Hepatocyte (in vitro differentiated cells): Measurements from ENCODE around the gene TOP3A. TPM values are rescaled to one million over a fixed set of nuclear protein-coding genes. Genes with fewer than 3 reads are reported as not detected.

ENCODE experiments used
- DNase-seq: peaks from one replicate; pipeline ENCODE4 v3.0.0-alpha.2; 2016; ENCODE audit warnings: low spot score
- H2AFZ ChIP-seq: fragments of 200-600 bp; sonication (generic); 2 replicates; pipeline ENCODE4 v1.6.0; 2016; ENCODE audit warnings: antibody characterized with exemption, mild to moderate bottlenecking
- H3K27ac ChIP-seq: fragments of 200-600 bp; sonication (generic); 2 replicates; pipeline ENCODE4 v1.5.1; 2016; ENCODE audit warnings: mild to moderate bottlenecking
- H3K27me3 ChIP-seq: fragments of 200-600 bp; sonication (generic); 2 replicates; pipeline ENCODE4 v1.6.1; 2016
- H3K36me3 ChIP-seq: fragments of 200-600 bp; sonication (generic); replicated peaks from 2 replicates; pipeline ENCODE4 v1.5.1; 2016; ENCODE audit warnings: low read depth; ENCODE audit not compliant: insufficient read depth
- H3K4me1 ChIP-seq: fragments of 200-600 bp; sonication (generic); 2 replicates; pipeline ENCODE4 v1.5.1; 2016; ENCODE audit warnings: mild to moderate bottlenecking, moderate library complexity; ENCODE audit not compliant: insufficient read depth
- H3K4me2 ChIP-seq: fragments of 200-600 bp; sonication (generic); 2 replicates; pipeline ENCODE4 v1.6.0; 2016
- H3K4me3 ChIP-seq: fragments of 200-600 bp; sonication (generic); 2 replicates; pipeline ENCODE4 v1.5.1; 2016; ENCODE audit warnings: mild to moderate bottlenecking
- H3K79me2 ChIP-seq: fragments of 200-600 bp; sonication (generic); 2 replicates; pipeline ENCODE4 v1.6.0; 2017; ENCODE audit warnings: mild to moderate bottlenecking
- H3K9me2 ChIP-seq: fragments of 200-600 bp; sonication (generic); replicated peaks from 2 replicates; pipeline ENCODE4 v1.6.0; 2017; ENCODE audit warnings: mild to moderate bottlenecking; ENCODE audit not compliant: insufficient read depth
- H3K9me3 ChIP-seq: fragments of 200-600 bp; sonication (generic); 2 replicates; pipeline ENCODE4 v1.5.1; 2016; ENCODE audit warnings: low read depth, mild to moderate bottlenecking
- H4K20me1 ChIP-seq: fragments of 200-600 bp; sonication (generic); 2 replicates; pipeline ENCODE4 v1.6.0; 2016; ENCODE audit warnings: mild to moderate bottlenecking; ENCODE audit not compliant: insufficient read depth, poor library complexity, severe bottlenecking
- CTCF ChIP-seq: fragments of 200-600 bp; sonication (generic); IDR thresholded peaks from 2 replicates; pipeline ENCODE4 v1.5.1; 2016; ENCODE audit warnings: antibody characterized with exemption, mild to moderate bottlenecking; ENCODE audit not compliant: poor library complexity
- EZH2 ChIP-seq: fragments of 200-600 bp; sonication (generic); IDR thresholded peaks from 2 replicates; pipeline ENCODE4 v1.6.1; 2016; ENCODE audit warnings: antibody characterized with exemption, mild to moderate bottlenecking, borderline replicate concordance
- EZH2phosphoT487 ChIP-seq: fragments of 200-600 bp; sonication (generic); IDR thresholded peaks from one replicate; pipeline ENCODE4 v1.6.1; 2018; ENCODE audit warnings: antibody characterized with exemption, mild to moderate bottlenecking, low read depth, moderate library complexity; ENCODE audit not compliant: unreplicated experiment, severe bottlenecking
- WGBS: methylation state at CpG from one replicate; pipeline ENCODE4 v1.1.6; 2016; ENCODE audit warnings: low lambda C conversion rate; ENCODE audit errors: missing lambda C conversion rate; 5-methylcytosine and 5-hydroxymethylcytosine counted together
- polyA plus RNA-seq: library from polyadenylated mRNA; unstranded; fragments of >200 nt; fragmentation: Nextera tagmentation; extraction: Ambion mirVana; gene quantifications from 2 replicates; pipeline ENCODE4 v1.2.1, GENCODE V29; 2016
- total RNA-seq: library from RNA; depleted of rRNA; stranded (reverse); fragments of >200 nt; gene quantifications from 2 replicates; pipeline ENCODE4 v1.2.3, GENCODE V29; 2014

The TOP3A gene
- total and polyA plus RNA-seq, 2 experiments from 2014 or later, result 15.5 to 24.3 TPM

GRCh38 chr17:18327556-18327955 lies 12.8 kb upstream of the TOP3A start:
- TF ChIP-seq EZH2phosphoT487 (no peak), CTCF (no peak), EZH2 (no peak)
- H4K20me1 ChIP-seq, result no peaks in the 10 kb centered on the region
- no peak overlapping the region for H3K4me2 ChIP-seq
- H3K4me3 ChIP-seq, result no peak overlapping the region
- no peaks in the 10 kb centered on the region for H3K79me2 ChIP-seq
- H3K4me1 ChIP-seq, result no peaks in the 10 kb centered on the region
- no peaks in the 10 kb centered on the region for H3K36me3 ChIP-seq
- H2AFZ ChIP-seq, result no peak overlapping the region
- H3K9me2 ChIP-seq, result no peaks in the 10 kb centered on the region
- H3K27me3 ChIP-seq, result no peaks in the 10 kb centered on the region
- WGBS, result 96% methylated on average over 10 of the region's 10 CpGs
- no peak for DNase-seq
- H3K27ac ChIP-seq, result no peak overlapping the region
- no peaks in the 10 kb centered on the region for H3K9me3 ChIP-seq

- TF ChIP-seq CTCF, result no peak
- TF ChIP-seq EZH2, result no peak
- no peak for TF ChIP-seq EZH2phosphoT487
- H3K36me3 ChIP-seq, result no peaks in the 10 kb centered on the region
- no peaks in the 10 kb centered on the region for H3K79me2 ChIP-seq
These were observed 12.3 kb upstream of the TOP3A start for GRCh38 chr17:18327093-18327492.

GRCh38 chr17:18326572-18326971 lies 11.8 kb upstream of the TOP3A start:
- Histone ChIP-seq H3K36me3 (no peaks in the 10 kb centered on the region), H3K27me3 (no peaks in the 10 kb centered on the region)
- WGBS, result 98% methylated on average over 6 of the region's 6 CpGs

More at GRCh38 chr17:18327093-18327492, 12.3 kb upstream of the TOP3A start:
- Histone ChIP-seq H3K4me3 (no peak overlapping the region), H3K27ac (no peak overlapping the region), H2AFZ (no peak overlapping the region), H3K4me2 (no peak overlapping the region), H4K20me1 (no peaks in the 10 kb centered on the region), H3K9me2 (no peaks in the 10 kb centered on the region), H3K4me1 (no peaks in the 10 kb centered on the region), H3K9me3 (no peaks in the 10 kb centered on the region), H3K27me3 (no peaks in the 10 kb centered on the region)
- 87% methylated on average over 2 of the region's 2 CpGs for WGBS
- DNase-seq, result no peak

More at GRCh38 chr17:18326572-18326971, 11.8 kb upstream of the TOP3A start:
- H3K79me2 ChIP-seq, result no peaks in the 10 kb centered on the region
- TF ChIP-seq EZH2 (no peak), EZH2phosphoT487 (no peak), CTCF (no peak)
- H3K27ac ChIP-seq, result no peak overlapping the region
- no peak overlapping the region for H3K4me3 ChIP-seq
- no peaks in the 10 kb centered on the region for H3K9me3 ChIP-seq
- no peaks in the 10 kb centered on the region for H3K9me2 ChIP-seq
- H3K4me1 ChIP-seq, result no peaks in the 10 kb centered on the region
- no peak overlapping the region for H3K4me2 ChIP-seq
- DNase-seq, result no peak
- no peak overlapping the region for H2AFZ ChIP-seq
- no peaks in the 10 kb centered on the region for H4K20me1 ChIP-seq
